Measurements from ENCODE around the gene GINM1. TPM values are rescaled to one million over a fixed set of nuclear protein-coding genes. Genes with fewer than 3 reads are reported as not detected.

The GINM1 gene
- total RNA-seq, 1 experiment from 2014 or later = 31.7 TPM

DNA sequence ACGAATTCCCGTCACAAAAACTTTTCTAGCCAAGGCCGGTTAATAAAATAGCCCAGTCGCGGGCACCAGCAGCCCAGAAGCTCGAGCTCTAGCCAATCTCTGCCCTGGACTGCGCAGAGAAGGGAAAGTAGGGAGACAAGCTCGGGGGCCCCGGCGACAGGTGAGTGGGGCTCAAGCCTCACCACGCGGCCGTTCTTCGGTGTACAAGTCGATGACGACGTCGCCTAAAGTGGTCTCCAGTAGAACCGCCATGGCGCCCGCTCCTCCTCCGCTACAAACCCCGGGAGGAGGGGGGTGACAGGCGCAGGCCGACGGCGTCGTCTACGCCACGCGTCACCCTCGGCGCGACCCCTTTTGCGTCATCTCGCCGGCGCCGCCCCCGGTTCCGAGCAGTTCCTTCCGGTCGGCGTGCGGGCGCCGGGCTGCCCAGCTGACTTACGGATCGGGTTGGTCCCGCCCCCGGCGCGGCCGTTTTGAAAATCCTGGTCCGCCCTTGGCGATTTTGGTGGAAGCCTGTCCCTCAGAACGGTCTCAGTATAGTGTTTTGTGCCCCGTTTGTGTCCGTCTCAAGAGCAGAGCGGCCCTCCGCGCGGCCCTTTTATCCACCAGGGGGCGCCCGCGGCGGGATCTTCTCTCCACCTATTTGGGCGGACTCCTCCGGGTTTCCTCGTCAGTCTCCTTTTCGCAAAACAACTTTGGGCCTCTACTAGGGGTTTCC lies 20.3 kb upstream of the GINM1 start, which contains the start of gene PPIL4:
Gene PPIL4, minus strand, starts transcription at position 290 of the 718 bp plus-strand sequence. Its CDS starts 38 bp downstream, at position 252.
- in situ Hi-C loops (cut with HindIII; ENCODE audit: low pct_unique_long_range_greater_than_20kb, low sequenced_read_pairs) (no loop called here), intact Hi-C loops (cut with micrococcal nuclease; ENCODE audit: unreplicated experiment) (no loop called here)
- peak; percentile 94 for TF ChIP-seq POLR2AphosphoS5 (IDR thresholded peaks at IDR 0.05; ENCODE audit: low read depth, low read length)
- peak; percentile 98; the same call in 1 of the 2 replicates for TF ChIP-seq SIN3A (IDR thresholded peaks at IDR 0.05; ENCODE audit: borderline replicate concordance, insufficient read depth, low read depth, low read length)
- TF ChIP-seq, protein P1, sequence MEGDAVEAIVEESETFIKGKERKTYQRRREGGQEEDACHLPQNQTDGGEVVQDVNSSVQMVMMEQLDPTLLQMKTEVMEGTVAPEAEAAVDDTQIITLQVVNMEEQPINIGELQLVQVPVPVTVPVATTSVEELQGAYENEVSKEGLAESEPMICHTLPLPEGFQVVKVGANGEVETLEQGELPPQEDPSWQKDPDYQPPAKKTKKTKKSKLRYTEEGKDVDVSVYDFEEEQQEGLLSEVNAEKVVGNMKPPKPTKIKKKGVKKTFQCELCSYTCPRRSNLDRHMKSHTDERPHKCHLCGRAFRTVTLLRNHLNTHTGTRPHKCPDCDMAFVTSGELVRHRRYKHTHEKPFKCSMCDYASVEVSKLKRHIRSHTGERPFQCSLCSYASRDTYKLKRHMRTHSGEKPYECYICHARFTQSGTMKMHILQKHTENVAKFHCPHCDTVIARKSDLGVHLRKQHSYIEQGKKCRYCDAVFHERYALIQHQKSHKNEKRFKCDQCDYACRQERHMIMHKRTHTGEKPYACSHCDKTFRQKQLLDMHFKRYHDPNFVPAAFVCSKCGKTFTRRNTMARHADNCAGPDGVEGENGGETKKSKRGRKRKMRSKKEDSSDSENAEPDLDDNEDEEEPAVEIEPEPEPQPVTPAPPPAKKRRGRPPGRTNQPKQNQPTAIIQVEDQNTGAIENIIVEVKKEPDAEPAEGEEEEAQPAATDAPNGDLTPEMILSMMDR (IDR thresholded peaks at IDR 0.05) = peak; percentile 95
- TF ChIP-seq TCF7L2 (IDR thresholded peaks at IDR 0.05; ENCODE audit: low read depth, low read length) = peak; percentile 70; the same call in 1 of the 2 replicates
- TF ChIP-seq, protein P2, sequence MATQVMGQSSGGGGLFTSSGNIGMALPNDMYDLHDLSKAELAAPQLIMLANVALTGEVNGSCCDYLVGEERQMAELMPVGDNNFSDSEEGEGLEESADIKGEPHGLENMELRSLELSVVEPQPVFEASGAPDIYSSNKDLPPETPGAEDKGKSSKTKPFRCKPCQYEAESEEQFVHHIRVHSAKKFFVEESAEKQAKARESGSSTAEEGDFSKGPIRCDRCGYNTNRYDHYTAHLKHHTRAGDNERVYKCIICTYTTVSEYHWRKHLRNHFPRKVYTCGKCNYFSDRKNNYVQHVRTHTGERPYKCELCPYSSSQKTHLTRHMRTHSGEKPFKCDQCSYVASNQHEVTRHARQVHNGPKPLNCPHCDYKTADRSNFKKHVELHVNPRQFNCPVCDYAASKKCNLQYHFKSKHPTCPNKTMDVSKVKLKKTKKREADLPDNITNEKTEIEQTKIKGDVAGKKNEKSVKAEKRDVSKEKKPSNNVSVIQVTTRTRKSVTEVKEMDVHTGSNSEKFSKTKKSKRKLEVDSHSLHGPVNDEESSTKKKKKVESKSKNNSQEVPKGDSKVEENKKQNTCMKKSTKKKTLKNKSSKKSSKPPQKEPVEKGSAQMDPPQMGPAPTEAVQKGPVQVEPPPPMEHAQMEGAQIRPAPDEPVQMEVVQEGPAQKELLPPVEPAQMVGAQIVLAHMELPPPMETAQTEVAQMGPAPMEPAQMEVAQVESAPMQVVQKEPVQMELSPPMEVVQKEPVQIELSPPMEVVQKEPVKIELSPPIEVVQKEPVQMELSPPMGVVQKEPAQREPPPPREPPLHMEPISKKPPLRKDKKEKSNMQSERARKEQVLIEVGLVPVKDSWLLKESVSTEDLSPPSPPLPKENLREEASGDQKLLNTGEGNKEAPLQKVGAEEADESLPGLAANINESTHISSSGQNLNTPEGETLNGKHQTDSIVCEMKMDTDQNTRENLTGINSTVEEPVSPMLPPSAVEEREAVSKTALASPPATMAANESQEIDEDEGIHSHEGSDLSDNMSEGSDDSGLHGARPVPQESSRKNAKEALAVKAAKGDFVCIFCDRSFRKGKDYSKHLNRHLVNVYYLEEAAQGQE (IDR thresholded peaks at IDR 0.05; ENCODE audit: insufficient read depth in 1 of 2, low read depth in 2 of 2, low read length in 1 of 2) = no peak
- H3K4me1 ChIP-seq (ENCODE audit: control insufficient read depth, insufficient read depth, low read length) = peaks cover 10% of the 10 kb centered on the region; the same call in 1 of the 2 replicates
- H3K9me3 ChIP-seq (ENCODE audit: control insufficient read depth, insufficient read depth, low read depth, low read length) = no peaks in the 10 kb centered on the region
- CTCF ChIA-PET = interaction anchor here (0.6 to 0.8 kb wide), 3 partner anchors 22 to 528 kb away, joined by 3 to 4 read pairs (median 3); no protein-coding TSS in a partner anchor
- H3K27me3 ChIP-seq (ENCODE audit: control insufficient read depth, insufficient read depth, low read length) = 0 out of 2 replicates have a peak, but pooled peaks cover 2% of the 10 kb centered on the region
- H3K36me3 ChIP-seq (ENCODE audit: control insufficient read depth, insufficient read depth, low read length) = peaks cover 3% of the 10 kb centered on the region
- peak; percentile 97 for ATAC-seq
- DNase-seq (ENCODE audit: low read depth, low spot score) = peak; percentile 54
- no TSS peak for BruUV-seq (replicated peaks)
- POLR2A ChIA-PET = interaction anchor here (0.6 to 0.8 kb wide), 2 partner anchors 17 to 1209 kb away, joined by 8 to 9 read pairs; no protein-coding TSS in a partner anchor
- H3K27ac ChIP-seq (ENCODE audit: low read length) = peak within 1 kb of the TSS; percentile 94
- peak within 1 kb of the TSS; percentile 98 to 99 for H3K4me3 ChIP-seq (ENCODE audit: low read depth in 2 of 2, low read length in 2 of 2)

DNA sequence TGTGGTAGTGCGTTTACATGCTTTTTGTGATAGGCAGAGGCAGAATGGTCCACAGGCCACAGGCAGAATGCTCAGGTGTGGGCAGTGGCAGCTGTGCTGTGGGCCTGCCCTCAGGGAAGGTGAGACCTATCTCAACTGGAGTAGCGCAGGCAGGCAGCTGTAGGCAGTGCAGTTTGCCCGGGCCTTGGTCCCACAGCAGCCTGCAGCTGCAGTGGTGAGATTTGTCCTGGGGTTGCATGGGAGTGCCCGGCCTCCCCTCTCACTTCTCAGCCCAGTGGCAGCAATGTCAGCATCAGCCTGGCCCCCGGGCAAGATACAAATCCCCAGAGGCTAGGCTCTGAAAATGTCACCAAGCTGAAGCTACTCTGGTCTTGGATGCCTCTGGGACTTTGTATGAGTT lies 14.3 kb upstream of the GINM1 start:
- TF ChIP-seq, protein P1 (IDR thresholded peaks at IDR 0.05) = no peak
- TF ChIP-seq TCF7L2 (IDR thresholded peaks at IDR 0.05; ENCODE audit: low read depth, low read length) (no peak), POLR2AphosphoS5 (IDR thresholded peaks at IDR 0.05; ENCODE audit: low read depth, low read length) (no peak), SIN3A (IDR thresholded peaks at IDR 0.05; ENCODE audit: borderline replicate concordance, insufficient read depth, low read depth, low read length) (no peak)
- TF ChIP-seq, protein P2 (IDR thresholded peaks at IDR 0.05; ENCODE audit: insufficient read depth in 1 of 2, low read depth in 2 of 2, low read length in 1 of 2) = no peak
- Histone ChIP-seq H3K4me1 (ENCODE audit: control insufficient read depth, insufficient read depth, low read length) (no peaks in the 10 kb centered on the region), H3K9me3 (ENCODE audit: control insufficient read depth, insufficient read depth, low read depth, low read length) (no peaks in the 10 kb centered on the region), H3K27me3 (ENCODE audit: control insufficient read depth, insufficient read depth, low read length) (peaks cover 5% of the 10 kb centered on the region; the same call in 1 of the 2 replicates), H3K27ac (ENCODE audit: low read length) (no peak overlapping the region), H3K4me3 (ENCODE audit: low read depth in 2 of 2, low read length in 2 of 2) (no peak overlapping the region), H3K36me3 (ENCODE audit: control insufficient read depth, insufficient read depth, low read length) (no peaks in the 10 kb centered on the region)
- ChIA-PET POLR2A (no interaction called here), CTCF (interaction anchor here (1.9 kb wide), 1 partner anchor 9 kb away, joined by 5 read pairs; no protein-coding TSS in a partner anchor)
- ATAC-seq (no peak; the same call in 1 of the 2 replicates), DNase-seq (ENCODE audit: low read depth, low spot score) (no peak)
- intact Hi-C loops (cut with micrococcal nuclease; ENCODE audit: unreplicated experiment) (no loop called here), in situ Hi-C loops (cut with HindIII; ENCODE audit: low pct_unique_long_range_greater_than_20kb, low sequenced_read_pairs) (no loop called here)
- no TSS peak for BruUV-seq (replicated peaks)
